AG10803 (cell line): ENCODE results near the gene CDH4.

Source experiments
- DNase-seq: peaks from one replicate; pipeline ENCODE4 v3.0.0; 2010; ENCODE audit warnings: low read depth
- H3K4me3 ChIP-seq: 2 replicates; pipeline ENCODE4 v1.5.1; 2011; ENCODE audit warnings: mild to moderate bottlenecking, low read length, control low read depth
- CTCF ChIP-seq: conservative IDR thresholded peaks from 2 replicates; pipeline ENCODE4 v1.5.1; 2011; ENCODE audit warnings: mild to moderate bottlenecking, low read length, control low read depth, inconsistent platforms

The CDH4 gene

GRCh38 chr20:61599541-61599992 is 347.5 kb downstream of the CDH4 start:
- DNase-seq = no peak
- TF ChIP-seq CTCF = no peak
- no peak overlapping the region for H3K4me3 ChIP-seq

- DNase-seq = no peak
- no peak for TF ChIP-seq CTCF
- no peak overlapping the region for H3K4me3 ChIP-seq
These were observed 348.0 kb downstream of the CDH4 start for GRCh38 chr20:61600016-61600415.

- TF ChIP-seq CTCF = no peak
- DNase-seq = no peak
- no peak overlapping the region for H3K4me3 ChIP-seq
These were observed 349.3 kb downstream of the CDH4 start for GRCh38 chr20:61601361-61601760.

- no peak for TF ChIP-seq CTCF
- no peak overlapping the region for H3K4me3 ChIP-seq
- no peak for DNase-seq
These were observed 349.8 kb downstream of the CDH4 start for GRCh38 chr20:61601853-61602252.

- H3K4me3 ChIP-seq = no peak overlapping the region
- TF ChIP-seq CTCF = no peak
- DNase-seq = no peak
These were observed 351.7 kb downstream of the CDH4 start for GRCh38 chr20:61603715-61604114.

GRCh38 chr20:61604549-61604948 is 352.5 kb downstream of the CDH4 start:
- no peak for DNase-seq
- H3K4me3 ChIP-seq = no peak overlapping the region
- no peak for TF ChIP-seq CTCF

GRCh38 chr20:61605283-61605682 is 353.2 kb downstream of the CDH4 start:
- no peak overlapping the region for H3K4me3 ChIP-seq
- no peak for TF ChIP-seq CTCF
- DNase-seq = no peak
